Measurements from ENCODE around the gene KDM3B.
"Not testable (repeated sequence)": the region's sequence is repeated elsewhere in the genome, so short reads cannot be mapped to it uniquely, and the experiment has no call there.

Gene KDM3B

DNA sequence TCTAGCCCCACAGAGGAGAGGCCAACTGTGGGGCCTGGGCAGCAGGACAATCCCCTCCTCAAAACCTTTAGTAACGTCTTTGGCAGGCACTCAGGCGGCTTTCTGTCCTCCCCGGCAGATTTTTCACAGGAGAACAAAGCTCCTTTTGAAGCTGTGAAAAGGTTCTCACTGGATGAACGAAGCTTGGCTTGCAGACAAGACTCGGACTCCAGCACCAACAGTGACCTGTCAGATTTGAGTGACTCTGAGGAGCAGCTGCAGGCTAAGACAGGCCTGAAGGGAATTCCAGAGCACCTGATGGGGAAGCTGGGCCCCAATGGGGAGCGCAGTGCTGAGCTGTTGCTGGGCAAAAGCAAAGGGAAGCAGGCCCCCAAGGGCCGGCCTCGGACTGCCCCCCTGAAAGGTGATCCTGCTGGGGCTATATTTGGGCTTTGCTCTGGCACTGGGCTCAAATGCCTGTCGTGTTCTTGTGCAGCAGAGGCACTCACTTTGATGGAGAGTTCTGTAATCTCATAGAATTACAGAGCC is 39.4 kb downstream of the KDM3B start:
- DNase-seq (ENCODE audit: low spot score), result no peak

DNA sequence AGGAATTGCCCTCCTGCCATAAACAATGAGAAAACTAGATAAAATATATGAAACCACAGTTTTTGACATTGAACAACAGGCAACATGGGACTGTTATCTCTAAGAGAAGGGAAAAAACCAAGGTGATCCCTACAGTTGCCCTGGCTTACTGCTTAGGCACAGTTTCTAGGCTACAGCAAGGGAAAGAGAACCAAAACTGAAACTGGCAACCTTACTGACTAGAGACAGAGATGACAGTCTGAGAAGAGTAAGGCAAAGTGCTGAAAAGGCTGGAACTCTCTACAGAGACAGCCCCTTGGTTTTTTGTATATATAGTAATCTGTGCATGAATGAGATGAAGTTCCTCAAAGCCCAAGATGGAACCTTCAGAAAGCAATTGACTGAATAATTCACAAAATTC is 50.2 kb downstream of the KDM3B start:
- DNase-seq (ENCODE audit: low spot score), result no peak

DNA sequence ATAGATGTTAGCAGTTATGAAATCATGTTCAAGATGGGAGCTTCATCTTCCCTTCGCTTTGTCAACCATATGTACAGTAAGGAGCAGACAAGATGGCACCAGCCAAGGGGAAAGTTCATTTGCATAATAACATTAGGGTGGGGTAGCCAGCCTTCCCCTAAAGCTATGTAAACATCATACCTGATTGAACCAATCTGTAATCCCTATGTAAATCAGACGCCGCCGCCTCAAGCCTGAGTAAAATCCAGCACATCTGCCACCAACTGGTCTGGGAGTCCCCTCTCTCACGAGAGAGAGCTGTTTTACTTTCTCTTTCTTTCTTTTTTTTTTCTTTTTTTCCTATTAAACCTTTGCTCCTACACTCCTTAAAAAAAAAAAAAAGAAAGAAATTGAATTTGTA is 55.5 kb downstream of the KDM3B start:
- DNase-seq (ENCODE audit: low spot score), result no peak

DNA sequence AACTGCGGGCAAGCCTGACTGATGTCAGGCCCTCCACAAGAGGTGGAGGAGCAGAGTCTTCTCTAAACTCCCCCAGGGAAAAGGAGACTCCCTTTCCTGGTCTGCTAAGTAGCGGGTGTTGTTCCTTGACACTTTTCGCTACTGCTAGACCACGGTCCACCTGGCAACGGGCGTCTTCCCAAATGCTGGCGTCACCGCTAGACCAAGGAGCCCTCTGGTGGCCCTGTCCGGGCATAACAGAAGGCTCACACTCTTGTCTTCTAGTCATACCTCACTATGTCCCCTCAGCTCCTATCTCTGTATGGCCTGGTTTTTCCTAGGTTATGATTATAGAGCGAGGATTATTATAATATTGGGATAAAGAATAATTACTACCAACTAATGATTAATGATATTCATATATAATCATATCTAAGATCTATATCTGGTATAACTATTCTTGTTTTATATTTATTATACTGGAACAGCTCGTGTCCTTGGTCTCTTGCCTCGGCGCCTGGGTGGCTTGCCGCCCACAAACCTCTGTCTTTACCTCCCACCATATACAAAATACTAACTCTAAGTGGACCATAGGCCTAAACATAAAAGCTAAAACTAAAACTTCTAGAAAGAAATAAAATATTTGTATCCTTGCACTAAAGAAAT is 58.6 kb downstream of the KDM3B start:
- not testable (repeated sequence) for DNase-seq (ENCODE audit: low spot score)

DNA sequence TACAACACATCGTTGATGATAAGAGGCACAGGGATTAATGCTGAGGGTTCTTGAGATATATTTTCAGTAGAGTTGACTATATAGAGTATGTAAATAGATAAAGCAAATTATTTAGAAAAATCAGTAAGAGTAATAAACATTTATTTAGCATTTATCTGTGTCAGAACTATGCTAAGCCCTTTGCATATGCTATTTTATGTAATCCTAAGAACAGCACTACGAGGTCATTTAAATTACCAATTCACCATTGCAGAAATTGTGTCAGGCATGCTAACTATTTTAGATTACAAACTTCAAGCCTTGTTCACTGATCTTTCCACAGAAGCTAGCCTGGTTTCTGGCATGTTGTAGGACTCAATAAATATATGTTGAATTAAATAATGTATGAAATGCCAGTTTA is 66.0 kb downstream of the KDM3B start:
- DNase-seq (ENCODE audit: low spot score), result no peak

DNA sequence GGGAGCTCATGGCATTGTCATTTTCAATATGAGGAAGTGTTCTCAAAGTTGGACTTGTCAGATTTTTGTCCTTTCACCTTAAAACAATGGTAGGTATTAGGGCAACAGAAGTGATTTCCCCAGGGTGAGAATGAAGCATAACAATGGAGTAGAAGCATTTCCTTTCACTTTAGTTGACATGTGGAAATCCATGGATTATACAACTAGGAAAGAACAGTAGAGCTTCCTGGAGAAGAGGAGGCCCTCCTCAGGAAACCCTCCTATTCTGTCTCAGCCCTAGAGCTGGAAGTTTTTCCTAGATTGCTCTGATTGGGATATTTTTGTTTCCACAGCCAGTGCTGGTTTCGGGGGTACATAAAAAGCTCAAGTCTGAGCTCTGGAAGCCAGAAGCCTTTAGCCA is 72.6 kb downstream of the KDM3B start:
- DNase-seq (ENCODE audit: low spot score), result no peak

DNA sequence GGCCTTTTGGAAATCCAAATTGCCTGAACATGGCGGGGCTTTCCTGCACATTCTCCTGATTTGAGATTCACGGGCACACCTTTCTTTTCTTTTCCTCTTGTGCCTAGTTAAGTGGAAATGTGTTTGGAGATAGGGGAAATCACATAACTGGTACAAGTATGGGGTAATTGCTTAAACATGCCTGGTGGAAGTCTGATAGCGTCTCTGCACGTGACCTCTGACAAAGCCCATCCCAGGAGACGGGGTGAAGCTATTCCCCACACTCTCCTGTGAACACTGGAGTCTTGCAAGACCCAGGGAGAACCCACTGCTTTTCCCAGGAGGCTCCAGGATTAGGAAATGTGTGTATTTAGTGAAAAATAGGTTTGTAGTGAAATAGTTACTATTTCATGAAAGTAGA is 83.5 kb downstream of the KDM3B start:
- DNase-seq (ENCODE audit: low spot score), result no peak

DNA sequence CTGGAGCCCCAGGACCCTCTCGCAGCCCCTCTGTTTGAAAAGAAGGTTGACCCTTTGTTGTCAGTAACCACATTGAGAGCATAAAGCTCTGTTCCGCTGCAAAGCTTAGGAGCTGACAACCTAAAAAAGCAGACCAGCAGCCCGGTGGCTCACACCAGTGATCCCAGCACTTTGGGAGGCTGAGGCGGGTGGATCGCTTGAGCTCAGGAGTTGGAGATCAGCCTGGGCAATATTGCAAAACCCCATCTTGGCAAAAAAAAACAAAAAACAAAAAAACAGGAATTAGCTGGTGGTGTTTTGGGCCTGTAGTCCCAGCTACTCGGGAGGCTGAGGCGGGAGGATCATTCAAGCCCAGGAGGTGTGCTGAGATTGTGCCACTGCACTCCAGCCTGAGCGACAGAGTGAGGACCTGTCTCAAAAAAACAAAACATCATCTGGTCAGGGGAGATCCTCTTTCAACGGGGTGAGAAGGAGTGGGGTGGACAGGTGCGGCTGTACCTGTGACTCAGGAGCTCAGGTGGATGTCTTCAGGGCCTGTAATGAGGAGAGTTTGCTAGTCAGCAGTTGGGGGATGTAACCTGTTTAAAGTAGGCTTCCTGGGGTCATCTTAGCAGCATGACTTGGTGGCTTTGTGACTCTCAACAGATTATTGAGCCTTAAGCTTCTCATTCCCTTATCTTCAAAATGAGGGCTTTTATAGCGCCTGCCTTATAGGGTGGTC is 85.7 kb downstream of the KDM3B start:
- DNase-seq (ENCODE audit: low spot score), result no peak

DNA sequence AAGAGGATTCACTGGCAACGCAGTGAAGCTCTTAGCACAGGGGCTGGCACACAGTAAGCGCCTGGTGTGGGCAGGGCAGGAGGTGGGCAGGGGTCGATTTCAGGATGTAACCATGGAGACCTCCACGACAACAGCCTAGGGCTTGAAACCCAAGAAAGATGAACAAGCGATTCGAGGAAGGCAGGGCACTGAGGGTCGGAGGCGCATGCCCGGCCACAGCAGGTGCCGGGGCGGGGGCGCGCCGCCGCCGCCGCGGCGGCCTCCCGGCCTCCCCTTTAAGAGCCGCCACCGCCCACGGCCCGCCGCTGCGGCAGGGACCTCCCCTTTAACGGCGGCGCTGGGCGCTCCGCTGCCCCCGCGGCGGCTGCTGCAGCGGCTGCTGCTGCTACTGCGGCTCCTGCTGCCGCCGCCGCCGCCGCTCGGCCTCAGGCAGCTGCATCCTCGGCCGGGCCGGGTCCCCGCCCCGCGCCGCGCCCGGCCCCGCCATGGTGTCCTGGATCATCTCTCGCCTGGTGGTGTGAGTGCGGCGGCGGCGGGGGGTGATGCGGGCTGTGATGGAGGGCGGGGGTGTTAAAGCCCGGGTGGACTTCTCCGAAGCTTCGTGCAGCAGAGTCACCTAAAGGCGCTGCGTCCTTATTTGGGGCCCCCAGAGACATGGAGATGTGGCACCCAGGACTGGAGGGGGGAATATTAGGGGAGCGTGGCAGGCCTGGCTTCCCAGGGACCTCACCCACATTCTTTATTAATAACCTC is 86.4 kb downstream of the KDM3B start, which contains the start of gene REEP2:
Gene REEP2, plus strand, starts transcription at position 334 of the 753 bp plus-strand sequence. Its CDS starts 152 bp downstream, at position 486.
- no peak for DNase-seq (ENCODE audit: low spot score)

DNA sequence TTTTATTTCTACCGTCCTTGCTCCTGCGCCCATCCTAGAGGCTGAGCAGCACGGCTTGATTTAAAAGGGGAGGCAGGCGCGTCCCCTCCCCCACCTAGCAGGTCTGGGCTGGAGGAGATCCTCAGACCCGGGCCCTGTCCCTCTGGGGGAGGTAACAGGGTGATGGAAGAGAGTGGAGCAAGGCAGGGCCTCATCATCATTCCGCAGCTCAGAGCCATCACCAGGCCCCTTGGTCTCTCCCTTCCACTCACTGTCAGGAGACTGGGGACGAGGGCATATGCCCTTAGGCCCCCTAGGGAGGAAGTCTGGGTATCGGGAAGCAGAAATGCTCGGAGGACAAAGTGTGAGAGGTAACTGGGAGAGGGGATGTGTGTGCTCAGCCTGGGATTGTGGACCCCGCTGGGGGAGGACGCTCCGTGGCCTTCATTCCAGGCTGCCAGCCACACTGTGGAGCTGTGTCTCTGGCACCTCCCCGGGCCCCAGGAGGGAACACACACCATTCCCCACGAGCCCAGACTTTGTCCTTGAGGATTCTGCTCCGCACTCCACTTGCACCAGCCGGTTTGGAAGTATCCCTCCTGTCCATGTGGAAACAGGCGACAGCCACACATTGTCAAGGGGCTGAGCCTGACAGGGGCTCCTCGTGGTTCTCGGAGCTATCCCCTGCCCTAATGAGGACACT is 87.1 kb downstream of the KDM3B start:
- no peak for DNase-seq (ENCODE audit: low spot score)

DNA sequence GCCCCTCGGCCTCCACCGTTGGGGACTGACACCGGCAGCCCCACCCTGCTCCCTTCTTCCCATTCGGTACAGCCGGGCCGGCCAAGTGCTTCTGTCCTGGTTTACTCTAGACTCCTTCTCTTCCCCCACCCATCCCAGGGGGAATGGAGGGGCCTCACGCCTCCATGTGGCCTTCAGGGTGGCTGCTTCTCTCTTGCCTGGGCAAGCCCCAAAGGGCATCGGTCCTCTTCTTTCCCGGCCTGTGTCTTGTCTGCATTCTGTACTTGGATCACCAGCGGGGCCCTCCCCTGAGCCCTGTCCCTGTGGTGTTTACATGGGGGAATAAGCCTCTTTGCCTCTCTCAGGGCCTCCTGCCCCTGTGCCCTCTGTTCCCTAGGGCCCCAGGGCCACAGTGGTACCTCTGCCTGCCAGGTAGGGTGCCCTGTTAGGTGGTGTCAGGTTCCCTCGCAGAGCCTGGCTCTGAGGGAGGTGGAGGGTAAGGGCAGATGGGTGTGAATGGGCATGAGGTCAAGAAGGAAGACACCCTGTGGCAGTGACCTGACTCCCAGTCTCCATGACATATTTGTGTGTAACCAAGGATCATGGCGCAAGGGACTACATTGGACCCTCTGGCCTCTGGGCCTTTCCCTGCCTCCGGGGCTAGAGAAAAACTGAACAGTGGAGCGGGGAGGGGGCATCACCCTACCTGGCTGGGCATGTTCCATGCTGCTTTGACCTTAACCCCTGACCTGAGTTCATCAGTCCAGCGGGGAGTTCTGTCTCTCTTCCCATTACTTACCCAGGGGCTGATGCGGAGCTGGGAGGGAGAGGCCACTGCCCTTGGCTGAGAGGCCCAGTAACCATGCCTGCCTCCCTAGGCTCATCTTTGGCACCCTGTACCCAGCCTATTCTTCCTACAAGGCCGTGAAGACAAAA is 87.9 kb downstream of the KDM3B start:
- no peak for DNase-seq (ENCODE audit: low spot score)

DNA sequence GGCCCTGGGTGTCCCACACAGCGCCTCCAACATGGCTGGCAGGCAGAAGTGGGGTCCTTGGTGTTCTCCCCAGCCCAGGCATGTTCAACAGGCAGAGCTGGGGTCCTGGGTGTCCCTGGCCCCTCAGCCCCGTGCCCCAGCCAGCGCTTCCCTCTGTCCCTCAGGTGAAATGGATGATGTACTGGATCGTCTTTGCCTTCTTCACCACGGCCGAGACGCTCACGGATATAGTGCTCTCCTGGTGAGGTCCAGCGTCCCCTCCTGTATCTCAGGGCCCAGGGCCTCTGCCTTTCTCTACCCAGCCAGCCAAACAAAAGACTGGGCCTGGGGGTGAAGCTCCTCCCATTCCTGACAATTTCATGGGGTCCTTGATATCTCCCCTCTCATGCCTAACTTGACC is 88.7 kb downstream of the KDM3B start:
- DNase-seq (ENCODE audit: low spot score), result no peak

DNA sequence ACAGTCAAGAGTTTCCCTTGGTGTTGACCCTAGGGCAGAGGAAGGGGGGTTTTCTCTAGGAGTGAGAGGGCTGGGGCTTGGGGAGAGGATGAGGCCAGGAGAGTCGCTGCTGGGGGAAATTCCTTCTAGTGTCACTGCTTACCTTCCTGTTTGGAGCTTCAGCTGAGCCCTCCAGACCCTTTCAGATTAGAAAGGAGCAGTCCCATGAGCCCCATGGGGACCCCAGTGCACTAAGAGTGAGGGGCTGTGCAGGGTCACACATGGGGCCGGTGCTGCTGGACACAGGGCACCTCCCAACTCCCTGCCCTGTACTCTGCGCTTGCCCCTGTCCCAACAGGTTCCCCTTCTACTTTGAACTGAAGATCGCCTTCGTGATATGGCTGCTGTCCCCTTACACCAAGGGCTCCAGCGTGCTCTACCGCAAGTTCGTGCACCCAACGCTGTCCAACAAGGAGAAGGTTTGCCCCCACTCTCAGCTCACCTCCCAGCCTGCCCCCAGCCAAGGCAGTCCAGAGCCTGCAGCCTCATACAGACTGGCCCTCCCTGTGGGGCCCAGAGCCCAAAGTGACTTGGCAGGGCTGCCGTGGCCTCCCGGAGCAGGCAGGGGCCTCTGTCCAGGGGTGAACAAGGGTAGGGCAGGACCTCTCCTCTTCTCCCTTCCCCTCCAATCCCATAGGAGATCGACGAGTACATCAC is 91.7 kb downstream of the KDM3B start:
- DNase-seq (ENCODE audit: low spot score), result no peak

DNA sequence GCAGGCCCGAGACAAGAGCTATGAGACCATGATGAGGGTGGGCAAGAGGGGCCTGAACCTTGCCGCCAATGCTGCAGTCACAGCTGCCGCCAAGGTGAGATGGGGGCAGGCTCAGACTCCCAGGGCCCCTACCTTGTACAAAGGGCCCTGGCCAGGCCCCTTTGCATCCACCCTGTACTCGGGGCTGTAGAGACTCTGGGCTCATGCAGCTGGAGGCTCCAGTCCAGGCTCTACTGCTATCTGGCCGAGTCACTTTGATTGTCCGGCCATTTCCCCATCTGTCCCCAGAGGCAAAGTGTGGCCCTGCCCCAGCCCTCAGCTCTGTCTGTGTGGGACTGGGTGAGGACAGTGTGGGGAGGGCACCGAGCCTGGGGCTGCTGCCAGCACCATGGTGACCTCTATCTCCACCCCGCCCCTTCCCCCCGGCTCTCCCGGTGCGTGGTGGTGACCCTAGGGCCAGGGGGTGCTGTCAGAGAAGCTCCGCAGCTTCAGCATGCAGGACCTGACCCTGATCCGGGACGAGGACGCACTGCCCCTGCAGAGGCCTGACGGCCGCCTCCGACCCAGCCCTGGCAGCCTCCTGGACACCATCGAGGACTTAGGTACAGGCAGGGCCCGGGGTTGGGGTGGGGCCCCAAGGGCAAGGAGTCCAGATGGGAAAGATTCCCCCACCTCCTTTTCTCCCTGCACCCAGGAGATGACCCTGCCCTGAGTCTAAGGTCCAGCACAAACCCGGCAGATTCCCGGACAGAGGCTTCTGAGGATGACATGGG is 92.5 kb downstream of the KDM3B start:
- DNase-seq (ENCODE audit: low spot score), result no peak

DNA sequence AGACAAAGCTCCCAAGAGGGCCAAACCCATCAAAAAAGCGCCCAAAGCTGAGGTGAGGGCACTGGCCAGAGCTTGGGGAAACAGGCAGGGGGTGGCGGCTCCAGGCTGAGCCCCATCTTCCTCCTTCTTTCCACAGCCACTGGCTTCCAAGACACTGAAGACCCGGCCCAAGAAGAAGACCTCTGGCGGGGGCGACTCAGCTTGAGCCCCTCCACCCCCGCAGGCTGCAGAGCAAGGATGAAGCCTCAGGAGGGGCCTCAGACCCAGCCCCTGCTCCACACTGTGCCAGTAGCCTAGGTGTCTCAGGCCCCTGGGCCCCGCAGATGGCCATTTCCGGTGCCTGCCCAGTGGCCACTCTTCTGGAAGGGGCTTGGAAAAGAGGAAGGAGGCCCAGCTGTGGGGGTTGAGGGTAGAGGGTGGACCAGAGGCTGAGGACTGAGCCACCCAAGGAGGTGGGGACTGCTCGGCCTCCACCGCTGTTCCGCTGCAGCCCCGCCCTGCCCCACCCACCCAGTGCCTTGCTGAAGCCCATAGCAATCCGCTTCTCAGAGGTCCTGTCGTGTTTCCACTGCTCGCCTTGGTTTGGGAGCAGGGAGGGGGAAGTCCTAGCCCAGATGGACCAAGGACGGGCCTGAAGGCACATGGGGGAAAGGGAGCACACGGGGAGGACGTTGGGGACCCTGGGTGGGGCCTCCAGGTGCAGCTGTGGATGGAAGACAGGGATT is 93.2 kb downstream of the KDM3B start:
- no peak for DNase-seq (ENCODE audit: low spot score)

DNA sequence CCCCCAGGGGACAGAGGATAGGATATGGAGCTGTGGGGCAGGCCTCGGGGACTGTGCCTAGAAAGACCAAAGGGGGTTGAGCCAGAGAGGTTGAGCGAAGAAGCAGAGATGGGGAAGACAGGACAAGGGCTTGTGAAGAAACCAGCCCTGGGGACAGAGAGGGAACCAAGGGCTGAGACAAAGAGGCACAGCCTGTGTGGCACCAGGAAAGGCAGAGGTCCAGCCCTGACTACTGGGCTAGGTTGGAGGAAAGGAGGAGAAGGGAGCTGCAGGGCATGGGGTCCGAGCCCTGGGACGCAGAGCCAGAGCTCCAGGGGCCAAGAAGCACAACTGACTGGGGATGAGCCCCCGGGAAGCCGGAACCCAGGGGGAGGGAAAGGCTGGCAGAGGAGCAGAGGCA is 95.6 kb downstream of the KDM3B start:
- DNase-seq (ENCODE audit: low spot score), result no peak

DNA sequence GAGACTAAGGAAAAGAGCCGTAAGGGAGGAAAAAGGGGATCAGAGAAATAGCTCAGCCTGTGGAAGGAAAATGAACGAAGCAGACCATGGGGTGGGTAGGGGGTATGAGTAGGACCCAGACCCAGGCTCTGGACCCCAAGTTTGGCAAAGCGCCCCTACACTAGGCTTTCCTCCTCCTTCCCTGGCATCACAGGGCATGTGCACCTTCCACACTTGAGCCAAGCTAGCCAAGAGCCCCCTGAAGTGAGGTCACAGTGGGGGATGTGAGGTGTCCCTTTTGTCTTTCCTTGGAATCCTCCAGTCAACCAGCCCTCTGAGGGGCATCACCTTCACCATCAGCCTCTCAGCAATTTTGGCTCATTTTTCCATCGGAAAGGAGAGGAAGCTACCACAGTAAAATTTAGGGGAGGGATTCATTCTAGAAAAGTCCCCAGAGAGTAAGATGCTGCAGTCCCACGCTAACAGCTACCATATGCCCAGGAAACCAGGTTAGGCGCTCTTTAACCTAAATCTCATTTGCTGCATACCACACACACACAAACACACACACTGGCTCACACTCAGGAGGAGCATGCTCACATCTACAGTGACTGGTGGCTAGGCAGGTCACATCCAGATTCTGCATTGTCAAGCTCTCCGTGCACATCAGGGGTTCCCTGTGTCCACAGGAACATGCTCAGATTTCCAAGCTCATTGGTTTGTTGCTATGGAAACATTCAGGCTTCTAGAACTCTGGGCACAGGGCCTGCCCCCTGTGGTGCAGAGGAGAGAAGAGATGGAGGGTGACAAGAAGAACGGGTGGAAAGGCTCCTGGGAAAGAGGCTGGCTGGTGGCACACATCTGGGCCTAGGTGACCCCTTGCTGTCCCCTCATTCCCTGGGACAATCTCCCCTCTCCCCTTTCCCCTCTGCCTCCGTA is 96.3 kb downstream of the KDM3B start:
- DNase-seq (ENCODE audit: low spot score), result no peak

Measured in HuH-7 (cell line).